ENCODE results near the gene FOXL3.

The FOXL3 gene

DNA sequence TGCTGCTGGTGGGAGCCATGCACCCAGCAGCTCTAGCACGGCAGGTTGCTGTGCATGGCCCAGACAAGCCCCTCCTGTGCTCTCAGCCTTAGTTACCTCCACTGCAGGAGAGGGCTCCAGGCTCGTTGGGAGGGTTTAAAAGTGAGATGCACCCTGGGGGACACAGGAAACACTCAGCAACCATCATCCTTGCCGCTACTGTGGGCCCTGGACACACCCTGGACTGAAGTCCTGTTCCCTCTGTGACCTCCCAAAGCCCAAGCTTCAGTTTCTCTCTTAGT is 49.0 kb downstream of the FOXL3 start:
- ATAC-seq (no peak), DNase-seq (no peak)
- Mint-ChIP-seq H3K4me1 (peaks cover 38% of the 10 kb centered on the region), H3K9me3 (peaks cover 11 to 13% of the 10 kb centered on the region in 2 donors), H3K4me3 (no peak overlapping the region), H3K27ac (no peak overlapping the region), H3K27me3 (no peaks in the 10 kb centered on the region)

DNA sequence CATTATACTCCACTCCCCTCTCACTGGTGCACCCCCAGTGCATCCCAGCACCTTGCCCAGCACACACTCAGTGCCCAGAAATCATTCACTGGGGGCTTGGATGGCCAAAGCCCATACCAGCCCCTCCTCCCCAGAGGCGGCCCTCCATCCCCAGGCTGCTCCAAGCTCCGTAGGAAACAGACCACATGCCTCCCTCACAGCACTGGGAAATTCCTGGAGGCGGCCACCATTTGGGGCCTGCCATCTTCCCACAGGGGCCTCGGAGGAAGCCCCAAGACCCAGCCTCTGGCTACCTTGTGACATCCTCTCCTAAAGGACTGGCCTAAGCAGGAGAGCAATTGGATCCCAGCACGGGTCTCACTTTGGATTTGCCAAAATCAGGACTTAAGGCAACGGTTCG is 49.7 kb downstream of the FOXL3 start:
- DNase-seq = no peak
- Mint-ChIP-seq H3K27me3 (no peaks in the 10 kb centered on the region), H3K4me1 (peaks cover 31% of the 10 kb centered on the region), H3K27ac (peak overlapping the region in 1 of 2 donors; percentile 29), H3K9me3 (peaks cover 4 to 6% of the 10 kb centered on the region in 2 donors), H3K4me3 (no peak overlapping the region)
- ATAC-seq = no peak

DNA sequence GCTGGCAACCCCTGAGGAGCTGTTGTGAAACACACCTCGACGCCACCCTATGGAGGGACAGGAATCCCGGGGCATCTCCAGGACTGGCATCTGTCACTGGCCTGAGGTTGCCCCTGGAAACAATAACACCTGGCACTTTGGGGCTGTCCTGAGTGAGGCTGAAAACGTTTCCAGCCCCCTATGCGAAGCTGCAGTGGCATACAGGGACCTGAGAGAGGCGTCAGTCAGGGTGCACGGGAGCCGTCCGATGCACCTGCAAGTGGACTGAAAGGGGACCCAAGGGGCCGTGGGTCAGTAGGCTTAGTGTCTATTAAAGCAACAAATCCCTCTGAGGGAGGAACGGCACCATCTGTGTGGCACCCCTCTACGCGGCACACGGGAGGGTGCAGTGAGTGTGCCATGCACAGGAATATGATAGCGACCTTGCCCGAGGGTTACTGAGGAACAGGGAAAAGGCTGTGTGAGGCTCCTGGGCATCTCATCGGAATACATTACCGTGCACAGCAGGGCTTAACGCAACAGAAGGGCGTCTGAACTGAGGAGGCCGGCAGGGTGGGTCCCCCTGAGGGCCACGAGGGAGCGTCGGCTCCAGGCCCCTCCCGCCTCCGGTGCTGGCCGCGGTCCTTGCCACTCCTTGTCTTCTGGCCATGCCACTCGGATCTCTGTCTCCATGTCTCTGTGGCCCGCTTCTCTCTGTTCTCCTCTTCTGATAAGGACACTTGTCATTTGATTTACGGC is 50.4 kb downstream of the FOXL3 start:
- DNase-seq (no peak), ATAC-seq (no peak)
- no peaks in the 10 kb centered on the region for H3K9me3 Mint-ChIP-seq
- no peak overlapping the region for H3K27ac Mint-ChIP-seq
- H3K4me3 Mint-ChIP-seq = no peak overlapping the region
- peaks cover 27% of the 10 kb centered on the region for H3K4me1 Mint-ChIP-seq
- H3K27me3 Mint-ChIP-seq = no peaks in the 10 kb centered on the region

Data from stimulated activated naive CD8-positive, alpha-beta T cell treated with anti-CD3 and anti-CD28 coated beads, Interleukin-15, amount 100 ng/mL, for 72 hours (primary cell).